Activated CD8-positive, alpha-beta memory T cell treated with anti-CD3 and anti-CD28 coated beads for 1 hour (primary cell): ENCODE data around the gene POPDC3.
"Not testable (repeated sequence)": the region's sequence is repeated elsewhere in the genome, so short reads cannot be mapped to it uniquely, and the experiment has no call there.

ENCODE experiments used
- DNase-seq, 2 donors: peaks; one replicate each; pipeline ENCODE4 v3.0.0-alpha.2; 2020; ENCODE audit warnings: low read depth in 1 of 2; ENCODE audit errors: extremely low read depth in 1 of 2

The POPDC3 gene

DNA sequence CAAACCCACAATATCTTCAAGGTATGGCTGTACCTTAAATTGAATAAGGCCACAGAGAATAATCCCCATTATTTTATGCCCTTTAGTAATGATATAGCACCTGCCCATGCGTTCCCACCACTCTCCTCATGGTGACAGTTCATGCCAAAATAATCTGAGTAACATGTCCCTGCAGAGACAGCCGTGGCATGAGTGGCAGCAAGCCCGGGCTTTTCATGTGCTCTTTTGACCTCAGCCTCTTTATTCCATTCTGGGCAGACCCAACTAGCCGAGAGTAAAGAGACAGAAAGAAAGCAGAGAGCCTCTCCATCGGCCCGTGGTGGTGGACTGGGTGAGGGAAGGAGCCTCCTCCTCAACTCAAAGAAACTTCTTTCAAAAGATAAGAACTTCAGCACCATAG lies 19.9 kb upstream of the POPDC3 start:
- DNase-seq = no peak

DNA sequence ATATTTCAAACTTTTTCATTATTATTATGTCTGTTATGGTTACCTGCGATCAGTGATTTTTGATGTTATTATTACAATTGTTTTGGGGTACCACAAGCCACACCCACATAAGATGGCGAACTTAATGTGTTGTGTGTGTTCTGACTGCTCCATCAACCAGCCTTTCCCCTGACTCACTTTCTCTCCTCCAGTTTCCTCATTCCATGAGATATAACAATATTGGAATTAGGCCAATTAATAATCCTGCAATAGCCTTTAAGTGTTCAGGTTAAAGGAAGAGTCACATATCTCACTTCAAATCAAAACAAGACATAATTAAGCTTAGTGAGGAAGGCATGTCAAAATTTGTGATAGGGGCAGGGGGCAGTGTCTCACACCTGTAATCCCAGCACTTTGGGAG lies 16.3 kb upstream of the POPDC3 start:
- DNase-seq = no peak

DNA sequence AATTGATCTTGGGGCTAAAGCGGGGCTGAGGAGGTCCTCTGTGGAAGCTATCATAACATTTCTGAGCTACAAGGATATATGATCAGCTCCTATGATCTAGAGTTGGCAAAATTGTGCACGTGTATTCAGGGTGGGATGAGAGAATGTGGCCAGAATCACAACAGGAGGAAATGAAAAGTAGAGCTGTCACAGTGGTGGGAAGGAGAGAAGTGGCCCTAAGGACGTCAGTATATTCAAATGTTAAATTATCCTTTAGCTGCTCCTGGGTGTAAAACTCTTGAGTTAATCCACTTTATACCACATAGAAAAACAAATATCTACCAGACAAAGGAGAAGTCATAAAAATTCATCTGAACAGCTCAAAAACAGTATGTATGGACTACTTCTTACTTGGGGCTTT lies 14.8 kb upstream of the POPDC3 start:
- DNase-seq = no peak

- DNase-seq = no peak
Observed at GRCh38 chr6:105194106-105194505, 14.3 kb upstream of the POPDC3 start.

DNA sequence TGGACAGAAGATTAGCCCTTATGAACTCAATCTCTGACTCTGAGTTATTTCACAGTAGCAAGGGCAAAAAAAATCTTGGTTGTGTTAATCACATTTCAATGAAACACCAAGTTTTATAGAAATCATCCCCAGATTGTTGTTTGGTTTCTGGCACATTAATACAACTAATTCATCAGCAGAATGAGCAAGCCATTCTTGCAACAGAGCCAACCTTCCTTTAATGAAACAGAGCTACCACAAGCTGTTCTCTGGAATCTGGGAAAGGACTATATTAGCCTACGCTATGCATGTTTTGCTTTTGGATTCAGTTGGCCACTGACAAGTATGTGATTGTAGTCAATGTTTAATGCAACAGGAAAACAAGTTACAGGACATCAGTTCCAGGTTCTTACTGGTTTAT lies 13.8 kb upstream of the POPDC3 start:
- no peak for DNase-seq

GRCh38 chr6:105192707-105193465 lies 13.1 kb upstream of the POPDC3 start:
- no peak for DNase-seq

GRCh38 chr6:105191351-105191750 lies 11.5 kb upstream of the POPDC3 start:
- DNase-seq = no peak

DNA sequence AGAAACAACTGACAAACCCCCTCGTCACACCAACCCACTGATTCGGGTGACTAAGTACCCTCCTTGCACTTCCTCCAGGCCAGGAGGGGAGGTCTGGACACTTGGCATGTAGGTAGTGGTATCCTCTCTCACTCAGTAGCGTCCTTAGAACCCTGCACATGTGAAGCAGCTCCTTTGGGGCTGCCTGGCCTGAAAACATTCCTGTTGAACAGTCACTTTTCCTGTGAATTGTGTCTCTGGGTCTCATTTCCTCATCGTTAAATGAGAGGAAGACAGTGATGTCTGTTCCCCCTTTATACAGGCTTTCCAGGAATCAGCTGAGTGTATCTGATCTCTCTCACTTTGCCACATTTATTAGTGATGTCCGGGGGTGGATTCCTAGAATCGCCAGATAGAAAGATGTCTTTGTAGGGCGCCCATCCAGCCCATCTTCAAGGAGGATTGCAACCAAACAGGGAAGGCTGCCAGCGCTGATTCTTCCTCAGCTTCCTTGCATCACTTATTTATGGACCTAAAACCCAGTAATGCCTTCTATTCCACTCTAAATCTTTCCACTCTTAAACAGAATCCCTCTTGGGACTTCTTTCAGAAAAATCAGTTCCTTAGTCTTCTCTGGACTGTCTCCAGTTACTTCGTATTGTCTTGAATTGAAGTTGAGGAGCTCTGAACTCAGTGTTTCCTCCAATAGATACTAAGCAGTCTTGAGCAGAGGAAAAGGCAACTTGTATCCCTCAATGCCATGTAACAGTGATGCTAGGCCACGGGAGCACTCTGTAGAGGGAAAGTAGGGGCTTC lies 9.4 kb upstream of the POPDC3 start:
- DNase-seq = no peak

DNA sequence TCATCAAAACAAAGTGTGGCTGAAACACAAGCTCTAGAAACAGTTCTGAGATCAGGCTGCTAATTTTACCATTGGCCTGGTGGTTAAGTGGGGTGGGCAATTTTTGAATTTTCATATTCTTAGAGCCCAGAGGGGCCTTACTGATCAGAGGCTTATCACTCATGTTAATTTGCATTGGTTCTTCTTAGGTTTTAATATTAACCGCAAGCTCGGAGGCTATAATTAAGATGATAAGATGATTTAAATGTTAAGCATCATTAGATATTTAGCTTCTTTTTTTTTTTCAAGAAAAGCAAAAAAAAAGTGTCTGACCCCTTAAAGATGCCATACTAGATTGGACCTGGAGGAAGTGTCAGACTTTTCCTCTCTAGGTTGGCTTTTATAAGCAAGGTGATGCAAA lies 8.4 kb upstream of the POPDC3 start:
- no peak for DNase-seq

DNA sequence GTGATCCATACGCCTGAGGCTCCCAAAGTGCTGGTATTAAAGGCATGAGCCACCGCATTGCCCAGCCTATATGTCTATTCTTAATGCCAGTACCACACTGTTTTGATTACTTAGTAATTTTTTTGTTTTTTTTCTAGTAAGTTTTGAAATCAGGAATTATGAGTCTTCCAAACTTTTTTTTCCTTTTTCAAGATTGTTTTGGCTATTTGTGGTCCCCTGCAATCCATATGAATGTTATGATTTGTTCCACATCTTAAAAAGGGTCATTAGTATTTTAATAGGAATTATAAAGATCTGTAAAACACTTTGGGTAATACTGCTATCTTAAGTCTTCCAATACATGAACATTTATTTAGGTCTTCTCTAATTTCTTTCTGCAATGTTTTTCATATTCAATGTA lies 6.8 kb upstream of the POPDC3 start:
- no peak for DNase-seq

DNA sequence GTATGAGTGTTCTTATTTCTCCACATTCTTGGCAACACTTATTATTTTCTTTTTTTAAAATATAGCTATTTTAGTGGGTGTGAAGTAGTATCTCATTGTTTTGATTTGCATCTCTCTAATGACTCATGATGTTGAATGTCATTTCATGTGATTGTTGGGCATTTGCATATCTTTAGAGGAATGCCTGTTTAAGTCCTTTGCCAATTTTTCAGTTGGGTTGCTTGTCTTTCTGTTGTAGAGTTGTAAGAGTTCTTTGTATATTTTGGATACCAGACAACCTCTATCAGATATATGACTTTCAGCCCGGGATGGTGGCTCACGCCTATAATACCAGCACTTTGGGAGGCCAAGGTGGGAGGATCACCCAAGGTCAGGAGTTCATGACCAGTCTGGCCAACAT lies 5.1 kb upstream of the POPDC3 start:
- DNase-seq = no peak

- DNase-seq = no peak
Observed at GRCh38 chr6:105181981-105182515, 2.2 kb upstream of the POPDC3 start.

DNA sequence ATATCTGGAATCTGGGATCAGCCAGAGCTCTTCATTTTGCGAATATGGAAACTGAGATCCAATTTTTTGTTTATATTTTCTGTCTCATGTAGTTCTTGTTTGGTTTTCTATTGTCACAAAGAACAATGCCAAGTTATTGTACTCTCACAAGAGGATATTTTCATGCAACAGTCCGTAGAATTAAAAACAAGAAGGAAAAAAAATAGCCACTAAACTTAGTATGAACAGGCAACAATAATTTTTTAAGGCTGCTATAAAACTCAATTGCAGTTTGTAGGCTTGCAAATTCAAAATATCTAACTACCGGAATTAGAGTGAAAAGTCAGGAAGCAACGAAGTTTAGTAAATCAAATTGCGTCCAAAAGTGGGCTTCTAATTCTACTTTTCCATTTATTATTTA lies 1.2 kb downstream of the POPDC3 start:
- DNase-seq = no peak

DNA sequence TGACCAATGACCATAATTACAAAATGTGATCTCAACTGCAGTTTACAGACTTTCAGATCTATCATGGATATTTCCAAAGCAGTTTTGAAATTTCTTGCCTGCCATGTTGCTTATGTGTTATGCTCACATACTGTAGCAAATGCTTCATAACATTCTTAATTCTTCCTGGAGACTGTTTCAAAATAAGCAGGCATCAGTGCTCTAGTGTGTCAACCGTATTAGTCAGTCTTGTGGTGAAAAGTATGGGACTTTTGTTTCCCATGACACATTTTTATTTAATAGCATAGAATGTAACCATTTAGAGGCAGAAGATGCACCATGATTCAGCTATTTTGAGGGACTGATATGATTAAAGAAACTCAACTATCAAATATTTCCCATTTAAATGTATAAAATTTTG lies 1.7 kb downstream of the POPDC3 start:
- no peak for DNase-seq

GRCh38 chr6:105177556-105177955 lies 2.3 kb downstream of the POPDC3 start:
- DNase-seq = no peak

DNA sequence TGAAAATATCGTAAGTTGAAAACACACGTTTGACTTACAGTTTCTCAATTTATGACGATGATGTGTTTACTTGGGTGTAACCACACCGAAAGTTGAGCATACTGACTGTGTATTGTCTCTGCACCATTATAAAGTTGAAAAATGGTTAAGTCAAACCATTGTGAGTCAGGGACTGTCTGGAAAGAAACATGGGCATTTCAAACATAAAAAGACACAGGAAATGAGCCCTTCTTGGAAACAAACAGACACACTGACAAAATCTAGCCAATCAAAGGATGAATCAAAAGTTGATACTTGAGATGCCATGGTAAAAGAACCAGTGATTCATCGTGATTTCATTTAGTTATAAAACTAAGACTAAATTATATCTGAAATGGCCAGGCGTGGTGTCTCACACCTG lies 5.3 kb downstream of the POPDC3 start:
- no peak for DNase-seq

DNA sequence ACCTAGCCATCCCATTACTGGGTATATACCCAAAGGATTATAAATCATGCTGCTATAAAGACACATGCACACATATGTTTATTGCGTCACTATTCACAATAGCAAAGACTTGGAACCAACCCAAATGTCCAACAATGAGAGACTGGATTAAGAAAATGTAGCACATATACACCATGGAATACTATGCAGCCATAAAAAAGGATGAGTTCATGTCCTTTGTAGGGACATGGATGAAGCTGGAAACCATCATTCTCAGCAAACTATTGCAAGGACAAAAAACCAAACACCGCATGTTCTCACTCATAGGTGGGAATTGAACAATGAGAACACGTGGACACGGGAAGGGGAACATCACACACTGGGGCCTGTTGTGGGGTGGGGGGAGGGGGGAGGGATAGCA lies 7.3 kb downstream of the POPDC3 start:
- not testable (repeated sequence) for DNase-seq

DNA sequence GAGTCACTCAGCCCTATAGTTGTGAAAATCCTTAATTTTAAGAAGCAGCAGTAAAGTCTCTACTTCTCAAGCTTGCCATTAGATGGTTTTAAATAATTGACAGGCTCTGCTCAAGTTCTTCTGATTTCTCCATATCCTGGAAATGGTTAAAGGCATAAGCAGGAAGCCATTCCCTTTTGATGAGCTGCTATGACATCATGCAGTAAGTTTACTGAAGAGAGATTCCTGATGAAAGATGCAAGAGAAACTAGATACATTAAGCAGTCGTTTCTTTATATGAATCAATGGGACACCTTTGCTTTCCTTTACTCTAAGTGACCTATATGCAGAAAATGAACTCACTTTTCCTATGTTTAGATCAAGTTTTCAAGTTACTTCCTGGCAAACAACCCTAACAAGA lies 9.8 kb downstream of the POPDC3 start:
- no peak for DNase-seq

DNA sequence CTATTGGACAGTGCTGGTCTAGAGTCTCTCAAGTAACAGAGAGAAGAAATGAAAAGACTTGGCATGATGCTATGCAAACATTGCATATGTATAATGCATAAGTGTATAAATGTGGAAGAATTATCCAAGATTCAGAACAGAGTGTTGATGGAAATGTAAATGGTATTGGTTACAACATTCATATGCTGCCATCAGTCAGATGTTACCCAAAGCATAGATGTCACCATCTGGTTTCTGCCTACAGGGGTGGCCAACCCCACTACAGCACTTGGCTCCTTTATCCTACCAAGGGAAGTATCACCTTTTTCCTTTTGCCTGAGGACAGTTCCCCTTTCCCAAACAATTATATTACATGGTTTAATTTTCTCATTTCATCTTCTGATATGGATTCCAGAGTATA lies 11.9 kb downstream of the POPDC3 start:
- no peak for DNase-seq

DNA sequence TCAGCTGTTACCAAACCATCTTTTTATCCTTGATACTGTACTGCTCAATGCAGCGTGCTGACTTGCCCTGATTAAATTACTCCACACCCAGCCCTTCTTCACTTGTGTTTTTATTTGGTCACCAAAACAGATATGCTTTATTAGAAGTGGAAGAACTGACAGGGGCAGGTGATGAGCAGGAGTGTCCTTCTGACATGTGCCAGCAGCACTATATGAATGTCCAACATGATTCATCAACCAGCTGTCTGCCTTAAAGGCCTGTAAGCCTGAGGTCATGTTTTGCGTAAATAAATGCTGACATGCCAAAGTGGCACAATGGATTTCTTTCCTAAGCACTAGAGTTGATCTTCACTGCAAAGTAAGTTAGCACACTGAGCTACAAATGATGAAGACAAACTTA lies 15.4 kb downstream of the POPDC3 start:
- no peak for DNase-seq

DNA sequence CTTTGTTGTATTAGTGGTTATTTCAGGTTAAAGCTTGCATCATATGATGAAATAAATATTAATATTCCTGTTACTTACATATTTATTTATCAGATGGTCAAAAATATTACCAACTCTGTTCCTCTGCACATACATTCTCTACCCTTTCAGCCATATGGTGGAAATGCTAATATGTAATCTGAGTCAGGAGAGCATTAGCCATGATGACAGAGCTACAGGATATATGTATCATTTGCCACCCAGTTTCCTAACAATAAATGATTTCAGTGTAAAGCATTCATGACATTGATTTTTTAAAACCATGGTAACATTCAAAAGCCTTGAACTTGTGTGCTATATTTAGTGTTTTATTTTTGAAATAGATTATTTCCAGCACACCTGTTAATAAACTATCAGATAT lies 16.6 kb downstream of the POPDC3 start:
- no peak for DNase-seq

DNA sequence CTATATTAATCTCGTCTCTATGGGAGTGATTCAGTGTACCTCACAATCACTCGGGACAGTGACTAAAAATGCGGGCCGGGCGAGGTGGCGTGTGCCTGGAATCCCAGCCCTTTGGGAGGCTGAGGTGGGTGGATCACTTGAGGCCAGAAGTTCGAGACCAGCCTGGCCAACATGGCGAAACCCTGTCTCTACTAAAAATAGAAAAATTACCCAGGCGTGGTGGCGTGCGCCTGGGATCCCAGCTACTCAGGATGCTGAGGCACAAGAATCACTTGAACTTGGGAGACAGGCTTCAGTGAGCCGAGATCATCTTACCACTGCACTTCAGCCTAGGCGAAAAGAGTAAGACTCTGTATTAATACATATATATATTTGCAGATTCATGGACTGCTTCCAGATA lies 17.4 kb downstream of the POPDC3 start:
- no peak for DNase-seq
